Lung (tissue), 16 donors: Measurements from ENCODE around the gene SRD5A3. TPM values are rescaled to one million over a fixed set of nuclear protein-coding genes. Genes with fewer than 3 reads are reported as not detected.

Source experiments
- ATAC-seq: fragments of 200-7000 bp; cut with Tn5 transposase; one replicate; pipeline ENCODE4 v1.9.1; 2020; ENCODE audit warnings: moderate number of reproducible peaks; ENCODE audit not compliant: insufficient read depth, low FRiP score
- DNase-seq, 3 donors: peaks; one replicate each; pipeline ENCODE4 v3.0.0-alpha.2; 2013 to 2017
- H3K27ac ChIP-seq, 2 donors: one replicate each; pipeline ENCODE4 v1.5.1; 2013; ENCODE audit warnings: mild to moderate bottlenecking in 2 of 2, moderate library complexity in 2 of 2, control low read depth in 1 of 2, inconsistent platforms in 1 of 2, low read depth in 1 of 2, low read length in 1 of 2
- H3K27me3 ChIP-seq, 3 donors: one replicate each; pipeline ENCODE4 v1.5.1; 2013; ENCODE audit warnings: low read length in 2 of 3; ENCODE audit not compliant: control insufficient read depth in 3 of 3, insufficient read depth in 3 of 3
- H3K36me3 ChIP-seq, 4 donors: one replicate each; pipeline ENCODE4 v1.5.1; 2013; ENCODE audit warnings: low read length in 4 of 4, mild to moderate bottlenecking in 1 of 4, moderate library complexity in 1 of 4; ENCODE audit not compliant: control insufficient read depth in 4 of 4, insufficient read depth in 4 of 4
- H3K4me1 ChIP-seq, 5 donors: one replicate each; pipeline ENCODE4 v1.5.1; 2013; ENCODE audit warnings: low read length in 5 of 5, mild to moderate bottlenecking in 2 of 5, moderate library complexity in 1 of 5; ENCODE audit not compliant: control insufficient read depth in 5 of 5, insufficient read depth in 5 of 5
- H3K4me3 ChIP-seq: one replicate; pipeline ENCODE4 v1.5.1; 2013; ENCODE audit warnings: mild to moderate bottlenecking, control low read depth, moderate library complexity
- H3K9ac ChIP-seq, 2 donors: one replicate each; pipeline ENCODE4 v1.5.1; 2013; ENCODE audit warnings: low read length in 2 of 2, control low read depth in 1 of 2; ENCODE audit not compliant: insufficient read depth in 1 of 2
- H3K9me3 ChIP-seq, 4 donors: one replicate each; pipeline ENCODE4 v1.5.1; 2013; ENCODE audit warnings: low read length in 3 of 4, mild to moderate bottlenecking in 1 of 4, moderate library complexity in 1 of 4; ENCODE audit not compliant: control insufficient read depth in 4 of 4, insufficient read depth in 3 of 4
- CTCF ChIP-seq: IDR thresholded peaks from 2 replicates; pipeline ENCODE4 v1.5.1; 2012; ENCODE audit warnings: mild to moderate bottlenecking; ENCODE audit errors: control extremely low read depth, extremely low read depth
- WGBS, 2 donors: extraction: QIAGEN DNeasy Blood & Tissue Kit; methylation state at CpG; one replicate each; pipeline ENCODE4 v1.1.7; 2013; 5-methylcytosine and 5-hydroxymethylcytosine counted together
- long read RNA-seq, 5 donors: transcript quantifications; one replicate each; lab custom pipeline, GENCODE V29; 2026
- polyA plus RNA-seq, 2 donors: library from polyadenylated mRNA; stranded (reverse); fragments of 200-250 nt; gene quantifications; one replicate each; pipeline ENCODE4 v1.2.1, GENCODE V29; 2013
- total RNA-seq, 2 donors: library from RNA; depleted of rRNA in 1 of 2; stranded (reverse); fragments of >200 nt in 1 of 2; gene quantifications; one replicate each; pipeline ENCODE4 v1.2.1, GENCODE V29; 2014 to 2021
- donor health status: control.
- donor health status: control.
- donor health status: Bipolar disorder and iron deficiency.
- donor health status: healthy.
- donor health status: DM: yes; HTN: yes; CAD: no.

Gene SRD5A3
- 10 to 100 TPM; 13.6 to 31.5 TPM for total RNA-seq
- 10 to 100 TPM; 16.6 to 37.1 TPM for polyA plus RNA-seq
- long read RNA-seq, donor 1, full-length matches to known transcripts: 6 of 6 reads
- long read RNA-seq, donor 1, partial matches to known transcripts: 0 of 6 reads
- long read RNA-seq, donor 1, other reads (novel, unspliced or antisense): 0 of 6 reads
- long read RNA-seq, donor 2, full-length matches to known transcripts: 2 of 2 reads
- long read RNA-seq, donor 2, partial matches to known transcripts: 0 of 2 reads
- long read RNA-seq, donor 2, other reads (novel, unspliced or antisense): 0 of 2 reads
- long read RNA-seq, donor 3, full-length matches to known transcripts: 4 of 4 reads
- long read RNA-seq, donor 3, partial matches to known transcripts: 0 of 4 reads
- long read RNA-seq, donor 3, other reads (novel, unspliced or antisense): 0 of 4 reads
- long read RNA-seq, donor 4, full-length matches to known transcripts: 1 of 1 reads
- long read RNA-seq, donor 4, partial matches to known transcripts: 0 of 1 reads
- long read RNA-seq, donor 4, other reads (novel, unspliced or antisense): 0 of 1 reads
- long read RNA-seq, donor 5, full-length matches to known transcripts: 3 of 3 reads
- long read RNA-seq, donor 5, partial matches to known transcripts: 0 of 3 reads
- long read RNA-seq, donor 5, other reads (novel, unspliced or antisense): 0 of 3 reads

- peak; percentile 77 for TF ChIP-seq CTCF
Observed at GRCh38 chr4:55345980-55346850, at the start of gene SRD5A3. TSS of gene SRD5A3 (plus strand) at chr4:55346242. CDS start at chr4:55346337, 95 bp downstream.

GRCh38 chr4:55297346-55297745, 48.7 kb upstream of the SRD5A3 start:
- no peak overlapping the region for H3K4me3 ChIP-seq
- DNase-seq (no peak), ATAC-seq (no peak)
- no peak overlapping the region for H3K9ac ChIP-seq
- H3K36me3 ChIP-seq: no peaks in the 10 kb centered on the region
- H3K27me3 ChIP-seq: no peaks in the 10 kb centered on the region
- H3K9me3 ChIP-seq: peaks cover 0 to 2% (median 0%) of the 10 kb centered on the region in 4 donors
- H3K27ac ChIP-seq: no peak overlapping the region
- H3K4me1 ChIP-seq: peaks cover 0 to 2% (median 0%) of the 10 kb centered on the region in 5 donors
- TF ChIP-seq CTCF: no peak
- 90 to 91% methylated on average over 9 of the region's 9 CpGs for WGBS, 2 donors

More at GRCh38 chr4:55345980-55346850, at the start of gene SRD5A3:
- ATAC-seq (peak; percentile 99), DNase-seq (peak; percentile 89 to 93 (median 90))
- no peaks in the 10 kb centered on the region for H3K27me3 ChIP-seq
- no peaks in the 10 kb centered on the region for H3K36me3 ChIP-seq
- peaks cover 0 to 26% (median 5%) of the 10 kb centered on the region in 5 donors for H3K4me1 ChIP-seq
- H3K9ac ChIP-seq: peak within 1 kb of the TSS; percentile 31 to 90
- peak within 1 kb of the TSS; percentile 85 for H3K4me3 ChIP-seq
- H3K9me3 ChIP-seq: no peaks in the 10 kb centered on the region
- WGBS, 2 donors: 0% methylated on average over 75 to 95 of the region's 95 CpGs
- peak within 1 kb of the TSS; percentile 91 to 99 for H3K27ac ChIP-seq

GRCh38 chr4:55303760-55304165, 42.3 kb upstream of the SRD5A3 start:
- no peak for TF ChIP-seq CTCF
- WGBS, 2 donors: 27 to 57% methylated on average over 3 of the region's 3 CpGs
- Histone ChIP-seq H3K36me3 (no peaks in the 10 kb centered on the region), H3K9ac (no peak overlapping the region), H3K27me3 (no peaks in the 10 kb centered on the region), H3K27ac (no peak overlapping the region), H3K4me3 (no peak overlapping the region), H3K9me3 (no peaks in the 10 kb centered on the region), H3K4me1 (no peaks in the 10 kb centered on the region)
- DNase-seq: no peak
- peak; percentile 66 for ATAC-seq
